Ishikawa (cell line): ENCODE measurements around the gene PSMD11.

Experiments used
- CEBPB ChIP-seq: IDR thresholded peaks from 2 replicates; pipeline ENCODE4 v1.6.1; 2012
- CREB1 ChIP-seq: IDR thresholded peaks from 2 replicates; pipeline ENCODE4 v1.6.1; 2012; ENCODE audit warnings: low read depth
- EGR1 ChIP-seq: IDR thresholded peaks from 2 replicates; pipeline ENCODE4 v1.6.1; 2012
- FOXM1 ChIP-seq: IDR thresholded peaks from 2 replicates; pipeline ENCODE4 v1.6.1; 2012; ENCODE audit warnings: low read depth, borderline replicate concordance
- NFIC ChIP-seq: IDR thresholded peaks from 2 replicates; pipeline ENCODE4 v1.6.1; 2012
- RAD21 ChIP-seq: IDR thresholded peaks from 2 replicates; pipeline ENCODE4 v1.6.1; 2012; ENCODE audit warnings: low read depth
- TAF1 ChIP-seq: IDR thresholded peaks from 2 replicates; pipeline ENCODE4 v1.6.1; 2012; ENCODE audit warnings: low read depth, mild to moderate bottlenecking
- TCF12 ChIP-seq: IDR thresholded peaks from 2 replicates; pipeline ENCODE4 v1.6.1; 2012; ENCODE audit warnings: low read depth
- TEAD4 ChIP-seq: IDR thresholded peaks from 2 replicates; pipeline ENCODE4 v1.6.1; 2012
- YY1 ChIP-seq: IDR thresholded peaks from 2 replicates; pipeline ENCODE4 v1.6.1; 2012; ENCODE audit warnings: low read depth
- ZBTB7A ChIP-seq: IDR thresholded peaks from 2 replicates; pipeline ENCODE4 v1.6.1; 2012; ENCODE audit warnings: low read depth
- TF ChIP-seq, protein P1 (sequence below): IDR thresholded peaks from 2 replicates; pipeline ENCODE4 v1.6.1; 2012
- TF ChIP-seq, protein P2 (sequence below): IDR thresholded peaks from 2 replicates; pipeline ENCODE4 v1.6.1; 2012; ENCODE audit warnings: low read depth, mild to moderate bottlenecking

DNA sequence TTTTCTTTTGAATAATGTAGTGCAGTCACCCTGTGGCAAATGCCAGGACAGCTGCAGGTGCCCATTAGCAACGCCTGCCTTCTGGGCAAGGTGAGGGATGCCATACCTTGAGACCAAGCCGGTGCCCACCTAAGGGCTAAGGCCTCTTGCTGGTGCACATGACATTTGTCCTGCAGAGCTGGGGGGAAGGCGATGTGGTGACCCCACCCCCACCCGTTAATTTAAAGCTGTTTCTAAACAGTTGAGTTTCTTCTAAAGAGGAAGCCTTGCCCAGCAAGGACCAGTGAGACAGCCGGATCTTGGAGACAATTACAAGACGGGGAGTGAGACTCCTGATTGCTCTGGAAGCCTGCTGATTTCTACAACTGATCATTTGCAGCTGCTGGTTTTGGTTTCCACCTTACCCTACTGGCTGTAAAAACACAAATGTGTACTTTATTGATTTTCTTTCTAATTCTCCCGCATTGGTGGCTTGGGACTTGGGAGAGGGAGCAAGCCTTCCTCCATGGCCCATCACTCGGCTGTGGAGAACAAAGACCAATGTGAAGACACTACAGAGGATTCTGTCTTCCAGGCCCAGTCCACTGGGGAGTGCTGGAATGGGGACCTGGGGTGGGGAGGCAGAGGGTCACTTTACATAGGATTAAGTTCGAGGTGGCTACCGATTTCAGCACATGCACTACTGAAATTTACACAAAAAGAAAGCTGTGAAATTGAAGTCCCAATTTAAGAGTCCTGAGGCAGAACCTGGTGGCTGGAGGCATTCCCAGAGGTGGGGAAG, 45.2 kb downstream of the PSMD11 start:
- TF ChIP-seq EGR1 (no peak), TEAD4 (no peak), CREB1 (no peak), CEBPB (no peak), FOXM1 (no peak), ZBTB7A (no peak), RAD21 (no peak), TAF1 (no peak), NFIC (no peak), YY1 (no peak), TCF12 (no peak)
- TF ChIP-seq, protein P1, sequence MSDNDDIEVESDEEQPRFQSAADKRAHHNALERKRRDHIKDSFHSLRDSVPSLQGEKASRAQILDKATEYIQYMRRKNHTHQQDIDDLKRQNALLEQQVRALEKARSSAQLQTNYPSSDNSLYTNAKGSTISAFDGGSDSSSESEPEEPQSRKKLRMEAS = no peak
- TF ChIP-seq, protein P2, sequence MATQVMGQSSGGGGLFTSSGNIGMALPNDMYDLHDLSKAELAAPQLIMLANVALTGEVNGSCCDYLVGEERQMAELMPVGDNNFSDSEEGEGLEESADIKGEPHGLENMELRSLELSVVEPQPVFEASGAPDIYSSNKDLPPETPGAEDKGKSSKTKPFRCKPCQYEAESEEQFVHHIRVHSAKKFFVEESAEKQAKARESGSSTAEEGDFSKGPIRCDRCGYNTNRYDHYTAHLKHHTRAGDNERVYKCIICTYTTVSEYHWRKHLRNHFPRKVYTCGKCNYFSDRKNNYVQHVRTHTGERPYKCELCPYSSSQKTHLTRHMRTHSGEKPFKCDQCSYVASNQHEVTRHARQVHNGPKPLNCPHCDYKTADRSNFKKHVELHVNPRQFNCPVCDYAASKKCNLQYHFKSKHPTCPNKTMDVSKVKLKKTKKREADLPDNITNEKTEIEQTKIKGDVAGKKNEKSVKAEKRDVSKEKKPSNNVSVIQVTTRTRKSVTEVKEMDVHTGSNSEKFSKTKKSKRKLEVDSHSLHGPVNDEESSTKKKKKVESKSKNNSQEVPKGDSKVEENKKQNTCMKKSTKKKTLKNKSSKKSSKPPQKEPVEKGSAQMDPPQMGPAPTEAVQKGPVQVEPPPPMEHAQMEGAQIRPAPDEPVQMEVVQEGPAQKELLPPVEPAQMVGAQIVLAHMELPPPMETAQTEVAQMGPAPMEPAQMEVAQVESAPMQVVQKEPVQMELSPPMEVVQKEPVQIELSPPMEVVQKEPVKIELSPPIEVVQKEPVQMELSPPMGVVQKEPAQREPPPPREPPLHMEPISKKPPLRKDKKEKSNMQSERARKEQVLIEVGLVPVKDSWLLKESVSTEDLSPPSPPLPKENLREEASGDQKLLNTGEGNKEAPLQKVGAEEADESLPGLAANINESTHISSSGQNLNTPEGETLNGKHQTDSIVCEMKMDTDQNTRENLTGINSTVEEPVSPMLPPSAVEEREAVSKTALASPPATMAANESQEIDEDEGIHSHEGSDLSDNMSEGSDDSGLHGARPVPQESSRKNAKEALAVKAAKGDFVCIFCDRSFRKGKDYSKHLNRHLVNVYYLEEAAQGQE = no peak
